NCI-H2227 (cell line): Measurements from ENCODE around the gene TFDP1.
"Not testable (repeated sequence)": the region's sequence is repeated elsewhere in the genome, so short reads cannot be mapped to it uniquely, and the experiment has no call there.

Experiments
- DNase-seq: peaks from one replicate; lab custom pipeline; 2025; ENCODE audit not compliant: unreplicated experiment; lab: John Stamatoyannopoulos, UW

The TFDP1 gene

GRCh38 chr13:113565526-113566226 is 18.9 kb upstream of the TFDP1 start:
- no peak for DNase-seq

DNA sequence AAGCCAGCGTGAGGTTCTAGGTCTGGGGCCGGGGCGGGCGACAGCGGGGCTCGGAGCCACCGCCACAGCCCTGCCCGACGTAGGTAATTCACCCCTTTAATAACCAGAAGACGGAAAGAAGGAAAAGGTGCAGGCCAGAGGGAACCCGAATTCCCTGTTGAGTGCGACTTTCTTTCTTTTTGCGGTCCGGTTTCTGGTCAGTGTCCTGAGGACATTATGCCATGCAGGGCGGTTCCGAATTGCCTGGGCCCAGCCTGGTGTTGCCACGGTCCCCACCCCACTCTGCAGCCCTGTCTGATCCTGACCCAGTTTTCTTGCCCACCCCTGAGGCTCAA is 18.4 kb upstream of the TFDP1 start:
- DNase-seq = no peak

GRCh38 chr13:113567681-113568080 is 16.9 kb upstream of the TFDP1 start:
- no peak for DNase-seq

- no peak for DNase-seq
Observed at GRCh38 chr13:113573065-113573464, 11.5 kb upstream of the TFDP1 start.

DNA sequence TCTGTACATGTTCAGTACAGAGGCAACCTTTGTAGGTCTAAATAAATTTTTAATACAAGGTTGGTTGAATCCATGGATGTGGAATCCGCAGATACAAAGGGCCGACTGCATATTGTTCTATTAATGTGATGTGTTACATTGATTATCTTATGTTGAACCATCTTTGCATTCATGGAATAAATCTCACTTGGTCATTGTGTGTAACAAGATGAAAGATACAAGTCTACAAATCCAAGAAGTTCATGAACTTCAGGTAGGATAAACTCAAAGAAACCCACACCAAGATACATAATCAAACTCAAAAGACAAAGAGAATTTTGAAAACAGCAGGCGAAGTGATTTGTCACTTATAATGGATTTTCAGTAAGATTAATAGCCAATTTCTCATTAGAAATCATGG is 8.0 kb upstream of the TFDP1 start:
- DNase-seq = no peak

GRCh38 chr13:113577881-113578435 is 6.6 kb upstream of the TFDP1 start:
- no peak for DNase-seq

GRCh38 chr13:113579686-113580085 is 4.9 kb upstream of the TFDP1 start:
- DNase-seq = no peak

DNA sequence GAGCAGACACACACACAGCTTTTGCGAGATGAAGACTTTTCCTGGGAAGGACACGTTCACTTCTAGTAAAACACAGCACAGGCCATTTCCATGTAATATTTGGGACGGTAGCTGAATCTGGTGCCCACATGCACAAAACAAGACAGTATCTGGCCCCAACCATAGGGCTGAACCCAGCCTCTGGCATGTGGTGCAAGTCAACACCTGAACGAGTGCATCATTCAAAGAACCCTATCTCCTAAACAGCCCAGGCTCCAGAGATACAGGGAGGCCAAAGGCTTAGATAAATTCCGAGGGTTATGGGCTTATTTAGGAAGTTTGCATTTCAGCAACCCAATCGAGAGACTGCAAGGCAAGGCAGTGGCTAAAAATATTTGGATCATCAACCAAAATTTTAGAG is 2.7 kb upstream of the TFDP1 start:
- DNase-seq = no peak

- no peak for DNase-seq
Observed at GRCh38 chr13:113582841-113583631, 1.5 kb upstream of the TFDP1 start.

DNA sequence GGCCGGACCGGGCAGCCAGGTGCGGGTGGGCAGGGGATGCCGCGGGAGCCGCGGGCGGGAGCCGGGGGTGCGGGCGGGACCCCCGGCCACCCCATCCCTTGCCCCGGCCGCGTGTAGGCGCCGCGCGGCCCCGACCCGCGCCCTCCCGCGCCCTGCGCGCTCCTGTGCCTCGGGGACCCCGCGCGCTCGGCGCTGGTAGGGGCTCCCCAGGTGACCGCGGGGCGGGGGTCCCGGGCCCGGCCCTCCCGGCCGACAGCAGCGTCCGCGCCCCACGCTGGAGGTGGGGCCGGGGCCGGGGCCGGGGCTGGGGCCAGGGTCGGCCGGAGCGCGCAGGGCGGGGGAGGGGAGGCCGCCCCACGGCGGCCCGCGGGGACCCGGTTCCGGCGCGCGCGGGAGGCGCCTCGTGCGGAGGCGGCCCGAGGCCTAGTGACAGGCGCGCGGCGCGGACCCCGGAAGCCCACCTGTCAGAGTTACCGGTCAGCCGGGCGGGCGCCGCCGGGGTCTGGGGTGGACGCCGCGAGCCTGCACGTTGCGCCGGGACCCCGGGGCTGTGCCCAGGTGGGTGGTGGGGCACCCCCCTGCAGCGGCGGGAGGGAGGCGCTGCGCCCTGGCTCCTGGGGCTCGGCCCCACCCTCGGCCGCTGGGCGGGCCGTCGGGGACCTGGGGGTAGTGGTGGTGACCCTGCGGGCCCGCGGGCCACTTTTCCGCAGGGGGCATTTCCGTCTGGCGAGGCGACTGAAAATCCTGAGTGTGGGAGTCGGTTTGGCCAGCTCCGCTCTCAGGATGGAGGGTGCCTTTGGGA is 518 bp downstream of the TFDP1 start:
- DNase-seq = peak; percentile 3

- no peak for DNase-seq
Observed at GRCh38 chr13:113585896-113586295, 1.3 kb downstream of the TFDP1 start.

GRCh38 chr13:113586661-113587479 is 2.3 kb downstream of the TFDP1 start:
- DNase-seq = no peak

DNA sequence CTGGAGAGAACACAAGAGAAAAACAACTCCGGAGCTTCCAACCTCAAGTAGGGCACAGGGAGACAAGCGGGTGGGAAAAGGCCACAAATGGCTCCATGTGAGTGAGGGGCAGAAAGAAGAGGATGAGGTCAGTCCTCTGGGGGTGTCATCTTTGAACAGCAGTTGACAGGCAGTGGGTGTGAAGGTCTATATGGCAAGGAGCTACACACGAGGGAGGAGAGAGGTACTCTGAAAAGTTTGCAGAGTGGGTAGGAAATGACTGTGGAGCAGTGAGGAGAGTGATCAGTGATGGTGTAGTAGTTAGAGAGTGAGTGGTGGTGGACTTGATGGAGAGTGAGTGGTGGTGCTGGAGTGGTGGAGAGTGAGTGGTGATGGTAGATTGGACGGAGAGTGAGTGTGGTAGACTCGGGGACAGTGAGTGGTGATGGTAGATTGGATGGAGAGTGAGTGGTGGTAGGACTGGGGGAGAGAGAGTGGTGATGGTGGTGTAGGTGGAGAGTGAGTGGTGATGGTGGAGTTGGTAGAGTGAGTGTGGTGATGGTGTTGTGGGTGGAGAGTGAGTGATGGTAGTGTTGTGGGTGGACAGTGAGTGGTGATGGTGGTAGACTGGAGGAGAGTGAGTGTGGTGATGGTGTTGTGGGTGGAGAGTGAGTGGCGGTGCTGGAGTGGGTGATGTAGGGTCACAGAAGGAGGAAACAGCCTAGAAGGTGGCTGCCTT is 4.0 kb downstream of the TFDP1 start:
- DNase-seq = no peak

DNA sequence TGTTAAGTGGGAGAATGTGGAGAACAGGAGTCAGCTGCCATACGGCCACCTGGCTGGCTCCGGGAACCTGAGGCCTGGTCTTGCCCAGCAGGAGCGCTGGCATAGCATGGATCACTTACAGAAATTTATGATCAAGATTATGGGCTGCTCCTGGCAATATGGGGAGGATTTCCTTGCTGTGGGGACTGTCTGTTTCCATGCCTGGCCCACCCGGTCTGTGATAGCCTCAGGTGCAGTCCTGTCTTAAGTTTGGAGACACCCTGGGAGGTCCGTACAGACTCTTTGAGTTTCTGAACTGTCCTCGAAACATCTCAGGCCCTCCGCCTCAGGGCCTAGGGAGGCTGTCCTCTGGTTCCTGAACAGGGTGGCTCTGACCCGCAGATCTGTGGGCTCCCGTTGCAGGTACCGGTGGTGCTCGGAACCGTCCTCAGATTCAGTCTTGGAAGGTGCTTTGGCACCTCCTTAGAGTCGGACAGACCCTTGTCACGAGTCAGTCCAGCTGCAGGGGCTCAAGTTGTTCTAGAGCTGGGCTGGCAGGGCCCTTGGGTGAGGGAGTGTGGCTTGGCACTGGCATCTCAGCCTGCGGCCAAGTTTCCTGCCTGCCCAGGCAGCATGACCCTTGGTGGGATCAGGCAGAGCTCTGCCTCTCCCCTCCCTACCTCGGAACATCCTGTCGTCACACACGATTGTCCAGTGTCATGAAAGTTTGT is 4.9 kb downstream of the TFDP1 start:
- no peak for DNase-seq

- DNase-seq = no peak
Observed at GRCh38 chr13:113589961-113590339, 5.4 kb downstream of the TFDP1 start.

DNA sequence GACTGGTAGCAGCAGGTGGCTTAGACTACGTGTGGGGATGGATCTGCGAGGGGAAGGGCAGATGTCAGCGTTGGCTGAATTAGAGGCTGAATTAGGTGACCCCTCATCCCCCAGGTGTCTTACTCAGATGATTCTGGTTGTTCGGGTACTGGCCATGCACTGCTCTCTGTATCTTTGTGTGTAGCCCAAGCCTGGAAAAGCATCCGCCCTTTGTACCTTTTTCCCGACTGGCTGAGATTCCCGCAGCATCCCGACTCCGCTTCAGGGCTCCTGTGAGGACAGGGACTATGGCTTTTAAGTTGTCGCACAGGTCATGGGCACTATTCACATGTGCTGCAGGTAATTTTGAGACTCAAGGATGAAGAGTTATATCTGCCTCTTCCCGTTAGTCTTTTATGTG is 7.2 kb downstream of the TFDP1 start:
- DNase-seq = no peak

GRCh38 chr13:113592571-113592970 is 8.0 kb downstream of the TFDP1 start:
- no peak for DNase-seq

DNA sequence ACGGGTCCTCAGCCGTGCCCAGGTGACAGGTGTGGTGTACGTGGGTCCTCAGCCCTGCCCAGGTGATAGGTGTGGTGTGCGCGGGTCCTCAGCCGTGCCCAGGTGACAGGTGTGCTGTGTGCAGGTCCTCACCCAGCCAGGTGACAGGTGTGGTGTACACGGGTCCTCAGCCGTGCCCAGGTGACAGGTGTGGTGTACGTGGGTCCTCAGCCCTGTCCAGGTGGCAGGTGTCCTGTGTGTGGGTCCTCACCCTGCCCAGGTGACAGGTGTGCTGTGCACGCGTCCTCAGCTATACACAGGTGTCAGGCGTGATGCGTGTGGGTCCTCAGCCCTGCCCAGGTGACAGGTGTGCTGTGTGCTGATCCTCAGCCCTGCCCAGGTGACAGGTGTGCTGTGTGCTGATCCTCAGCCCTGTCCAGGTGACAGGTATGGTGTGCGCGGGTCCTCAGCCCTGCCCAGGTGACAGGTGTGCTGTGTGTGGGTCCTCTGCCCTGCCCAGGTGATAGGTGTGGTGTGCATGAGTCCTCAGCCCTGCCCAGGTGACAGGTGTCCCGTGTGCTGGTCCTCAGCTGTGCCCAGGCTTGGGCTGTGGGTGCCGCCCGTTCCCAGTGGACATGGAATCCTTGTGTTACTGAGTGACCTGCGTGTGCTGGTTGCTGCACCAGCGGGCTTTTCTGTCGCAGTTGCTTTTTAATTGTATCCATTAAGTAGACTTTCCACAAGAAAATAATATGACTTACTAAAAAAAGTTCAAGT is 9.7 kb downstream of the TFDP1 start:
- not testable (repeated sequence) for DNase-seq

GRCh38 chr13:113595131-113595530 is 10.6 kb downstream of the TFDP1 start:
- no peak for DNase-seq
